Omental fat pad (tissue), 4 donors: ENCODE data around the gene PAK1. TPM values are rescaled to one million over a fixed set of nuclear protein-coding genes. Genes with fewer than 3 reads are reported as not detected.
"Not testable (repeated sequence)": the region's sequence is repeated elsewhere in the genome, so short reads cannot be mapped to it uniquely, and the experiment has no call there.

Experiments
- ATAC-seq: fragments of 150-250 bp; one replicate; pipeline ENCODE4 v1.9.1; 2016; ENCODE audit warnings: mild to moderate bottlenecking, moderate library complexity; ENCODE audit not compliant: low FRiP score
- DNase-seq: peaks from one replicate; pipeline ENCODE4 v3.0.0-alpha.2; 2019; ENCODE audit warnings: low spot score
- CTCF ChIP-seq, 3 donors: fragments of 450-650 bp; IDR thresholded peaks; one replicate each; pipeline ENCODE4 v1.5.1; 2016 to 2017; ENCODE audit warnings: antibody characterized with exemption in 3 of 3, mild to moderate bottlenecking in 3 of 3, moderate library complexity in 2 of 3
- total RNA-seq, 4 donors: library from RNA; depleted of rRNA; stranded (reverse); fragments of >200 nt; gene quantifications; one replicate each; pipeline ENCODE4 v1.1.0, GENCODE V29; 2016

The PAK1 gene
- total RNA-seq, 4 donors from 2014 or later = 17.7 to 36.7 (median 22.3) TPM

DNA sequence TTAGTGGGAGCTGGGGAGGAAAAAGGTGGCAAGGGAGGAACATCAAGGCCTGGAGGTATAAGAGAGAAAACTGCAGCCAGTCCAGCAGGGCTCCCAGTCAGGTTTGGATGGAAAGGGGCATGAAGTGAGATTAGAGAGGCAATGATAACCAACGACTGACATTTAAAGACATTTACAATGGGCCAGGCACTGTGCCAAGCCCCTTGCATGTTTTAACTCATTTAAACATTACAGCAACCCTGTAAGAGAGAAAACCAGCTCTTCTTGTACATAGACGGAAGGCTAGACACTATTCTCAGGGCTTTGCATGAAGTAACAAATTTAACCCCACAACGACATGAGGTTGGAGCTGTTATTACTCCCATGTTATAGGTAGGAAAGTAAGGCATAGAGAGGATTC is 32.1 kb upstream of the PAK1 start:
- ATAC-seq (no peak), DNase-seq (no peak)
- TF ChIP-seq CTCF (IDR thresholded peaks at IDR 0.05) = no peak

GRCh38 chr11:77503006-77503405 is 29.1 kb upstream of the PAK1 start:
- DNase-seq = no peak
- no peak for ATAC-seq

GRCh38 chr11:77502346-77502905 is 28.5 kb upstream of the PAK1 start:
- no peak for ATAC-seq
- no peak for DNase-seq
- no peak for TF ChIP-seq CTCF (IDR thresholded peaks at IDR 0.05)

More at GRCh38 chr11:77503006-77503405, 29.1 kb upstream of the PAK1 start:
- TF ChIP-seq CTCF (IDR thresholded peaks at IDR 0.05) = no peak

GRCh38 chr11:77501758-77502157 is 27.9 kb upstream of the PAK1 start:
- DNase-seq = no peak
- no peak for ATAC-seq
- no peak for TF ChIP-seq CTCF (IDR thresholded peaks at IDR 0.05)

GRCh38 chr11:77497368-77497767 is 23.5 kb upstream of the PAK1 start:
- no peak for TF ChIP-seq CTCF (IDR thresholded peaks at IDR 0.05)
- ATAC-seq = no peak
- no peak for DNase-seq

- no peak for TF ChIP-seq CTCF (IDR thresholded peaks at IDR 0.05)
- ATAC-seq (no peak), DNase-seq (no peak)
These were observed 21.6 kb upstream of the PAK1 start for GRCh38 chr11:77495526-77495925.

DNA sequence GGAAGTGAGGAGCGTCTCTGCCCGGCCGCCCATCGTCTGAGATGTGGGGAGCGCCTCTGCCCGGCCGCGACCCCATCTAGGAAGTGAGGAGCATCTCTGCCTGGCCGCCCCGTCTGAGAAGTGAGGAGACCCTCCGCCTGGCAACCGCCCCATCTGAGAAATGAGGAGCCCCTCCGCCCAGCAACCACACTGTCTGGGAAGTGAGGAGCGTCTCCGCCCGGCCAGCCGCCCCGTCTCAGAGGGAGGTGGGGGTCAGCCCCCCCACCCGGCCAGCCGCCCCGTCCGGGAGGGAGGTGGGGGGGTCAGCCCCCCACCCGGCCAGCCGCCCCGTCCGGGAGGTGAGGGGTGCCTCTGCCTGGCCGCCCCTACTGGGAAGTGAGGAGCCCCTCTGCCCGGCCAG is 16.1 kb upstream of the PAK1 start:
- DNase-seq, ATAC-seq: not testable (repeated sequence)

DNA sequence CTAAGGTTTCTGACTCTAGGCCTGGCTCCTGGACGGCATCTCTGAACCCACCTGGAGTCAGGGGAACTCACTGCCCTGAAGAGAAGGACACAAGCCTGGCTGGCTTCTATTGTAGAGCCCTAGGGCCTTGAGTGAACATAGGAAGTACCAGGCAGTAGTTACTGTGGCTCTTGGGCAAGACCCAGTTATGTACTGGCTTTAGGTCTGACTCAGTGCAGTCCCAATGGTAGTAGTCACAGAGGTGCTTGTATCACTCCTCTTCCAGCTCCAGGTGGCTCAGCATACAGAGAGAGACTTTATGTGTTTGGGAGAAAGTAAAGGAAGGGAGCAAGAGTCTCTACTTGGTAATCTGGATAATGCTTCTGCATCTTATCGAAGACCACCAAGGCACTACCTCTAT is 13.9 kb upstream of the PAK1 start:
- no peak for ATAC-seq
- DNase-seq = no peak
- no peak for TF ChIP-seq CTCF (IDR thresholded peaks at IDR 0.05)
